ENCODE measurements around the gene MFSD1. TPM values are rescaled to one million over a fixed set of nuclear protein-coding genes. Genes with fewer than 3 reads are reported as not detected.

Gene MFSD1
- total RNA-seq, 1 donor from 2014 or later: 26.6 TPM

DNA sequence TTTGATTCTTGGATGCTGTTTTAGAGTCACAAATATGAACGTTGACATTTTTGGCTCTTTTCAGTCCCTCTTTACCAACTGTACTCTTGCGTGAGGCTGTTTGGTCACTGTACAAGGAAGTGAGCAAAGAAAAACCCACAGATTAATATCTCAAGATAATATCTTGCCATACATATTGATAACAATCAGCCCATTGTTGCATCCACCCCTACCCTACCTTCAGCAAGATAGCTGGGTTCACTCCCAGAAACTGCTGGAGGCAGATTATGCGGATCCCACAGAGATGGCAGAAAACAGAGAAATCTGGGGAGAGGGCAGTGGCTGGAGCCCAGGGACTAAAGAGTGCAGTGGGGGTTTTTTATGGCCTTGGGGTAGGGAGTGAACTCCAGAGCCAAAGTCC, 29.9 kb upstream of the MFSD1 start:
- Mint-ChIP-seq H3K27ac (ENCODE audit: unreplicated experiment) (no peak overlapping the region), H3K36me3 (ENCODE audit: unreplicated experiment) (no peaks in the 10 kb centered on the region), H3K4me3 (ENCODE audit: unreplicated experiment) (no peak overlapping the region), H3K4me1 (ENCODE audit: low read depth, unreplicated experiment) (no peaks in the 10 kb centered on the region), H3K9me3 (ENCODE audit: unreplicated experiment) (peaks cover 3% of the 10 kb centered on the region), H3K27me3 (ENCODE audit: unreplicated experiment) (no peaks in the 10 kb centered on the region)
- DNase-seq: no peak
- TF ChIP-seq, protein P1, sequence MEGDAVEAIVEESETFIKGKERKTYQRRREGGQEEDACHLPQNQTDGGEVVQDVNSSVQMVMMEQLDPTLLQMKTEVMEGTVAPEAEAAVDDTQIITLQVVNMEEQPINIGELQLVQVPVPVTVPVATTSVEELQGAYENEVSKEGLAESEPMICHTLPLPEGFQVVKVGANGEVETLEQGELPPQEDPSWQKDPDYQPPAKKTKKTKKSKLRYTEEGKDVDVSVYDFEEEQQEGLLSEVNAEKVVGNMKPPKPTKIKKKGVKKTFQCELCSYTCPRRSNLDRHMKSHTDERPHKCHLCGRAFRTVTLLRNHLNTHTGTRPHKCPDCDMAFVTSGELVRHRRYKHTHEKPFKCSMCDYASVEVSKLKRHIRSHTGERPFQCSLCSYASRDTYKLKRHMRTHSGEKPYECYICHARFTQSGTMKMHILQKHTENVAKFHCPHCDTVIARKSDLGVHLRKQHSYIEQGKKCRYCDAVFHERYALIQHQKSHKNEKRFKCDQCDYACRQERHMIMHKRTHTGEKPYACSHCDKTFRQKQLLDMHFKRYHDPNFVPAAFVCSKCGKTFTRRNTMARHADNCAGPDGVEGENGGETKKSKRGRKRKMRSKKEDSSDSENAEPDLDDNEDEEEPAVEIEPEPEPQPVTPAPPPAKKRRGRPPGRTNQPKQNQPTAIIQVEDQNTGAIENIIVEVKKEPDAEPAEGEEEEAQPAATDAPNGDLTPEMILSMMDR (IDR thresholded peaks at IDR 0.05; ENCODE audit: partially characterized antibody, unreplicated experiment): no peak

DNA sequence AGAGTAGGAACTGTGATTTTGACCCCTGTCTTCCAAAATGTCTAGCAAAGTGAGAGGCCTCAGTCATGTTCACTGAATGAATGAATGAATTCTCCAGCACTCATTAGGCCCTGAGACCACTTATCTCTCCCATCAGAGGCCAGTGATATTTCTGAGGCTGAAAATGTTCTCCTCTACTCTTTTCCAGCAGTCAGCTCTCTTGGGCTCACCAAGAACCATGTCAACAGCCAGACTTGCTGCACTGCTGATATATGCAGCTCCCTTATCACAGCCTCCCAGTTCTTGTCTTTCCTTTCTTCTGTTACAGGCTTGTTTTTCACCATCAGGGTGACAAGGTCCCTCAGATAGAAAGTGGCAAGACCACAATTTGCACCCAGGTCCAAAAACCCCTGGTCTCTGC, 28.7 kb upstream of the MFSD1 start:
- Mint-ChIP-seq H3K27me3 (ENCODE audit: unreplicated experiment) (no peaks in the 10 kb centered on the region), H3K4me1 (ENCODE audit: low read depth, unreplicated experiment) (no peaks in the 10 kb centered on the region), H3K36me3 (ENCODE audit: unreplicated experiment) (no peaks in the 10 kb centered on the region), H3K27ac (ENCODE audit: unreplicated experiment) (no peak overlapping the region), H3K9me3 (ENCODE audit: unreplicated experiment) (peaks cover 3% of the 10 kb centered on the region), H3K4me3 (ENCODE audit: unreplicated experiment) (no peak overlapping the region)
- TF ChIP-seq, protein P1 (IDR thresholded peaks at IDR 0.05; ENCODE audit: partially characterized antibody, unreplicated experiment): no peak
- no peak for DNase-seq

DNA sequence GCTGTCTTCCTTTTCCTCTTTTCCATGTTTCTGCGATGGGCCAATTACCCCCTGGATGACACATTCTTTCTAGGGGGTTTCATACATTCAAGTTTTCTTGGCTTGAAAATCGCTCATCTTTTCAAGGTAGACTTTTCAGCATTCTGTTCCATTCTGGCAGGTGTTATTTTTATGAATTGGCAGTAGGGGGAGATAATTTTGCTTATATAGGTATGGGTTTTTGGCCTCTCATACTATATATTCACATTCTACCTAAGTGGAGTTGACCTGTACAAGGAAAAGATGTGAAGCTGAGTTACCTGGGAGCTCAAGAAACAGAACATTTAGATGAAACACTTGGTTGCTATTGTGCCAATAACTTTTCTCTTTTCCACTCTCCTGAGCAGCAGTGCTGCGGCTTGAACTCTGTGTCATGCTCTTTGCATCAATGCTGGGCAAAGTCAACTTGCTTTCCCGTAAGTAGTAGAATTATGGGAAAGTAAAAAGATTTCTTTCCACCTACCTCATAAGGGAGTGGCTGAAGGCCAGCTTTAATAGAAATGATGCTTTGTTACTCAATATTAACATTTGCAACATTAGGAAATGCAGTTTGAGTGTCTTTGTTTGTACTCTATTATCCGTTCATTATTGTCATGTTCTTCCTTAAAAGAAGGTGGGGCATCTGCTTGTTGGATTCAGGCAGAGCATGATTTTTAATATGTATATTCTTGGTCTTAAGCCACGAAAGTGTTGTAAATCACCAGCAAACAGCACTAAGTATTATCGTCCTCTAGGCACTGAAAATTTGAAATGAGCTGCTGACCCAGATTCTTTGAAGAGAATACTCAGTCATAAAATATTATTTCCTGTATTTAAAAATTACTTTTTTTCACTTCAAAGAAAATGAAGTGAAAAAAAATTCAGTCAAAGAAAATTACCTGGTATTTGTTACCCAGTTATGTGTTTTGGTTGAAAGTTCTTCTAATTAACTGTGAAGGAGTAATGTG, 27.7 kb upstream of the MFSD1 start:
- Mint-ChIP-seq H3K4me1 (ENCODE audit: low read depth, unreplicated experiment) (no peaks in the 10 kb centered on the region), H3K4me3 (ENCODE audit: unreplicated experiment) (no peak overlapping the region), H3K36me3 (ENCODE audit: unreplicated experiment) (no peaks in the 10 kb centered on the region), H3K9me3 (ENCODE audit: unreplicated experiment) (peaks cover 3% of the 10 kb centered on the region), H3K27ac (ENCODE audit: unreplicated experiment) (no peak overlapping the region), H3K27me3 (ENCODE audit: unreplicated experiment) (no peaks in the 10 kb centered on the region)
- DNase-seq: no peak
- TF ChIP-seq, protein P1 (IDR thresholded peaks at IDR 0.05; ENCODE audit: partially characterized antibody, unreplicated experiment): no peak

DNA sequence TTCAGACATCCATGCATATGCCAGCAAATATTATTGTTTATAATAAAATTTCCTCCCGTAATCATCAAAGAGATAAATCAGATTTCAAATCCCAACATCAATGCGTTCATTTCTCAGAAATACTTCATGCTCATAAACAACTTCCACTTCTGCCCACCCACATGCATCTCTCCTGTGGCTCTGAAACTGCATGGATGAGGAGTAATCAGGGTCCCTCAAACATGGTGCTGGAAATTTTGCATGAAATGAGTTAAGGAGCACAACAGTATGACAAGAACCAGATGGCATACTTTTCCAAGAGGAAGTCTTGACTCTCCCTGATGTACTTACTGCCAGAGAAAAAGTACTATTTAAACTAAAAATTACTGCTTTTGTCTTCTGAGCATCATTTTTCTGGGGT, 26.9 kb upstream of the MFSD1 start:
- DNase-seq: no peak
- no peak overlapping the region for H3K27ac Mint-ChIP-seq (ENCODE audit: unreplicated experiment)
- H3K4me1 Mint-ChIP-seq (ENCODE audit: low read depth, unreplicated experiment): no peaks in the 10 kb centered on the region
- TF ChIP-seq, protein P1 (IDR thresholded peaks at IDR 0.05; ENCODE audit: partially characterized antibody, unreplicated experiment): no peak
- no peaks in the 10 kb centered on the region for H3K36me3 Mint-ChIP-seq (ENCODE audit: unreplicated experiment)
- peaks cover 3% of the 10 kb centered on the region for H3K9me3 Mint-ChIP-seq (ENCODE audit: unreplicated experiment)
- H3K4me3 Mint-ChIP-seq (ENCODE audit: unreplicated experiment): no peak overlapping the region
- no peaks in the 10 kb centered on the region for H3K27me3 Mint-ChIP-seq (ENCODE audit: unreplicated experiment)
